ENCODE measurements around the gene CAMK1.
A peak's percentile ranks its signal among the peaks of the same experiment; 100 is the strongest.

CAMK1 gene

DNA sequence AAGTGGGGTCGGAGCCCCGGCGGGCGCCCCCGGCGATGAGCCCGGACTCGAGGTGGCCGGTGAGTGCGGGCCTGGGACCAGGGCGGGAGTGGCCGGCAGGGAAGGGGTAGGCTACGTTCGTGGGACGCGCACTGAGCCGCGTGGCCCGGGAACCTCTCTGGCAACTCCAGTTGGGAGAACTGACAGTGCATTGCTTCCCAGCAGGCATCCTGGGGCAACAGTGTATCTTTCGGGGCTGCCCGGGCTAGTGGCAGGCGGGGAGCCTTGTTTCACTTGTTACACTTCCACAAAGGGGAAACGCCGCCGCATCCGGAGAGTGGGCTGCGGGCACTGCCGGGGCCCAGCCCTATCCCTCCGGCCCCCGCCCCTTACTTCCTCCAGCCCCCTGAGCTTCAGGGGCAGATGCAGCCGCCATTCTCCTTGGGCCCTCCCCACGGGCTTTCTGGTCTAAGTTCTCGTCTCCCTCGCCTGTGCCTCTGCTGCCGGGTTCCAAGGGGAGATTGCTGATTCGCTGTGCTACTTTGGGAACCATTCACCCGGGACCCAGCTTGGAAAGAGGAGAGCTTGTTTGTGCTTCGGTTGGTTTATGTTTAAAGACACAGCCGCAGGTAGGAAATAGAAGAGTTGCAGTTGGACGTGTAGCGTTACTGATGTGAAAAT is 37.5 kb downstream of the CAMK1 start:
- no peak for DNase-seq

DNA sequence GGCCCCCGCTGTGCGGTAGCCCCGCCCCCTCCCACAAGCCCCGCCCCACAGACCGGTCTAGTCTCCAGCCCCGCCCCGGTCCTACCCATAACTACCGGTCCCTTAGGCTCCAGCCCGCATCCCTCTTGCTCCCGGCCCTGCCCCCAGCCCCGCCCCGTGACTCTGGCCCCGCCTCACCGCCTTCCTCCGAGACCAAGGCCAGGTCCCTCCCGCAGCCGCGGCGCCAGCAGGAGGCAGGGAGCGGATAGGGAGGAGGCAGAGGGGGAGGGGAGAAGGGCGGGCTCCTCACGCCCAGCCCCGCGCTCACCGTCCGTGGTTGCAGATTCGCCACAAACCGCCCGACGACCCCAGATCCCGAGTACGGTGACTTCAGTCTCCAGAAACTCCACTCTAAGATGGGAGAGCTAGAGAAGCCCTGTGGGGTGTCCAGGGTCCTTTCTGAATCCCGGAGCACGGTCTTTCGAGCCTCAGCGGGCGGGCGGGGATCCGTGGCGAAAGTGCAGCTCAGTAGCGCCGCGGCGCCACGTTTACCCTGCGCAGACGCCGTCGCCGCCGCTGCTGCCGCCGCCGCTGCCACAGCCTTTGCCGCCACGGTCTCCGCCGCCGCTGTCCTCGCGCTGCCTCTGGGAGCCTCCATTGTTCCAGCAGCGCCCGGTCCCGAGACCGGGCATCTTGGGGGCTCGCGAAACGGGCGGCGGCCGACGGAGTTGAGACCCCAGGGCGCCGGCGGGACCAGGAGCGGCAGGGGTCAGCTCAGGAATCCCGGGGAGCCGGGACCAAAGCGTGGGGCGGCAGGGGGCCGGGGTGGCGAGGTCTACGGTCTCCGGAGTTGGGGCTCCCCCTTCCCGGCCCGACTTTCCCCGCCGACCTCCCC is 38.3 kb downstream of the CAMK1 start, which contains the start of gene BRPF1:
Gene BRPF1 (plus strand): TSS at position 530 of the 874 bp plus-strand sequence. CDS start 2,406 bp downstream, outside the sequence.
- DNase-seq = peak; percentile 89

DNA sequence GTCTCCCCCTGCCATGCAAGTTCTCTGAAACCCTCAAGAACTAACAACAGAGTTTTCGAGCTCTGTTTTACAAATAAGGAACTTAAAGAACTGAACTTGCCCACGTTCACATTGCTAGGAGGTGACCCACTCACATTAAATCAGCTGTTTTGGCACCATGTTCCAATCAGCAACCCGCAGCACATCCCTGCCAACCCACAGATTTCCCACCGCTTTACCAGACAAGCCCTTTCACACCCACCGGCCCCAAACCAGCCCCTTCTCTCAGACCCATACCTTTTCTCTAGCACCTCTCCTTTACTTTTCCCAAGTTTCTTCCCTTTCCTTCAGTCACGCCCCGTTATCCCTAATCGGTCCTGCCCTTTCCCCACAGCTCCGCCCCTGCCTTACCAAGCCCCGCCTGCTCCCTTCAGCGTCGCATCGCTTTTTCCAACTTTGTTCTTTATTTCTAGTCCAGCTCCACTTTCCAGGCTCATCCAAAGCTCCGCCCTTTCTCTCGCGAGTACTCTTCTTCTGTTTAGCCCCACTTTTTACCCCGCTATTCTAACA is 39.0 kb downstream of the CAMK1 start:
- peak; percentile 84 for DNase-seq

DNA sequence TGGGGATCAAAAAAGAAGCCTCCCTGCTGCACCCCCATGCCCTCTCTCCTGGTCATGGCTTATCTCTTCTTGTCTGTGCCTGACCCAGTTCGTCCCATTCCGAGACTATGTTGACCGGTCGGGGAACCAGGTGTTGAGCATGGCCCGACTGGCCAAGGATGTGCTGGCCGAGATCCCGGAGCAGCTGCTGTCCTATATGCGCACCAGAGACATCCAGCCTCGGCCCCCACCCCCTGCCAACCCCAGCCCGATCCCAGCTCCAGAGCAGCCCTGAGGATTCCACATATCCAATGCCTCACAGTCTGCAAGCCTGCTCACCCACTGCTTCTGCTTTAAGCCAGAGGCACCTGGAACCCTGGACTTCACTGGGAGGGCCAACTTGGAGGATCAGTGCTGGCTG is 40.3 kb downstream of the CAMK1 start:
- no peak for DNase-seq

DNA sequence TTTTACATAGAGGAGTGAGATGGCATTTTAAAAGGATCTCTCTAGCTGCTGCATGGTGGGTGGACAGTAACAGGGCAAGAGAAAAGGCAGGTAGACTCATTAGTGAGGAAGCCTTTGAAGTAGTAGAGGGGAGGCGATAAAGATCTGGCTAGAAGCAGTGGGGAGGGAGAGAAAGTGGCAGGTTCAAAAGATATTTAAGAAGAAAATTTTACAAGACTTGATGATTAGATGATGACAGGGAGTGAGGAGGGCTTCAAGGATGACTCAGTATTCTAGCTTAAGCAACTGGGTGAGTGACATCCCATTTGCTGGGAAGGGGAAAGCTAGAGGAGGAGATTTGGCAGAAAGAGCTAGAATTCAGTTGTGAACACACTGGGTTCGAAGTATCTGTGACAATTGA is 42.0 kb downstream of the CAMK1 start:
- DNase-seq = no peak

DNA sequence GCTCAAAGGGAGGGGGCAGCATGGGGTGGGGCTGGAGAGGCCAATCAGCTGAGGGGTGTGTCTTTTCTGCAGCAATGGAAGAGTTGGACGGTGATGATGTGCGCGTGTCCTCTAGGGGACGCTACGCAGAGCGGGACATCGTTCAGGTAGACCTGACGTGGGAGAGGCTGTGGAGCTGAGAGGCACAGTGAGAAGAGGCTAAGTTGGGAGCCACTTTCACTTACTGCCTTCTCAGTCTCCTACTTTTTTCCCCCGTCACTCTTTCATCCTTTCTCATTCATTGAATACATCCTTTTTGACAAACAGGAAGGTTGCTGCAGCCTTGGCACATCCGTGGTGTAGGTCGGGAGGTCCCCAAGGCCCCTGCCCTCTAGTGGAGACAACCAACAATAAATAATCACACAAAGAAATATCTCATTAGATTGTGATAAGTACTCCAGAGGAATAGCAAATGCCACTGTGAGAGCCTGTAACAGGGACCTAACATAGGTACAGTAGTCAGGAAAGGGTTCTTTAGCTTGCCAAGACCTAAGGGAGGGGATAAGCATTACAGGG is 42.6 kb downstream of the CAMK1 start:
- peak; percentile 22 for DNase-seq

DNA sequence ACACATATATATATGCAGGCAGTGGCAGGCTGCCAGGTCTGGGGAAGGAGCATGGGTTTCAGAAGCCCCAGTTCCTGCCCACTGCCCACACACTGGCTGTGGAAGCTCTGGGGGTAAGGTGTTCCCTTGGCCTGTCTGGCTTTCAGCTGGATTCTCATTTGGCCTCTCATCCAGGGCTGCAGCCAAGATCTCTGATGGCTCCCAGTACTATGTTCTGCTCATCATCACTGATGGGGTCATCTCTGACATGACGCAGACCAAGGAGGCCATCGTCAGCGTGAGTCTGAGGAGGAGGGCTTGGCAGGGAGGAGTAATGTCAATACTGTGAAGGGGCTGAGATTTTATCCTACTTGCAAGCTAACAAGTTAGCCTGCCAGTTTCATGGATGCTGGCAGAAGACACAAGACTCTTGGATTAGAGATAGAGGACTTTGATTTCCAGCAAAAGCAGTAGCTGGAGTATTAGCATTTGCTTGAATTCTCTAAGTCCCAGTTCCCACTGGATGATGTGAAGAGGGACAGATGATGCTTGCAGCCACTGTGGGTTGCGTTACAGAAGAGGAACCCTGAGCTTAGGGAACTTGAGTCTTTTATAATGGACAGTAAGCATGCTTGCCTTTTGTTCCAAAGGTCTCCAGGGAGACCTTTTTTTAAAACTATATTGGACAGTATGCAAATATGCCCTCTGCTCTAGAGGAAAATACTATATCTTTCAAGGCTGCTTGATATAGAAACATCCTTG is 43.8 kb downstream of the CAMK1 start:
- DNase-seq = no peak

DNA sequence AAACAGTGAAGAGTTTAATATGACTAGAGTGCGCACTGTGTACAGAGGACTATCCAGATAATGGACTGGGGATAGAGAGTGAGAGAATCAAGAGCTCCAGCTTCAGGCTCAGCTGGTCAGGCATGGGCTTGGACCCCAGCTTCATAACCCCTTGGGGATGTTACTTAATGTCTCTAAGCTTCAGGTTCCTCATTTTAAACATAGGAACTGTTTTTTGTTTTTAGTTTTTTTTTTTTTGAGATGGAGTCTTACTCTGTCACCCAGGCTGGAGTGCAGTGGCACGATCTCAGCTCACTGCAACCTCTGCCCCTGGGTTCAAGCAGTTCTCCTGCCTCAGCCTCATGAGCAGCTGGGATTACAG is 48.1 kb downstream of the CAMK1 start:
- no peak for DNase-seq

DNA sequence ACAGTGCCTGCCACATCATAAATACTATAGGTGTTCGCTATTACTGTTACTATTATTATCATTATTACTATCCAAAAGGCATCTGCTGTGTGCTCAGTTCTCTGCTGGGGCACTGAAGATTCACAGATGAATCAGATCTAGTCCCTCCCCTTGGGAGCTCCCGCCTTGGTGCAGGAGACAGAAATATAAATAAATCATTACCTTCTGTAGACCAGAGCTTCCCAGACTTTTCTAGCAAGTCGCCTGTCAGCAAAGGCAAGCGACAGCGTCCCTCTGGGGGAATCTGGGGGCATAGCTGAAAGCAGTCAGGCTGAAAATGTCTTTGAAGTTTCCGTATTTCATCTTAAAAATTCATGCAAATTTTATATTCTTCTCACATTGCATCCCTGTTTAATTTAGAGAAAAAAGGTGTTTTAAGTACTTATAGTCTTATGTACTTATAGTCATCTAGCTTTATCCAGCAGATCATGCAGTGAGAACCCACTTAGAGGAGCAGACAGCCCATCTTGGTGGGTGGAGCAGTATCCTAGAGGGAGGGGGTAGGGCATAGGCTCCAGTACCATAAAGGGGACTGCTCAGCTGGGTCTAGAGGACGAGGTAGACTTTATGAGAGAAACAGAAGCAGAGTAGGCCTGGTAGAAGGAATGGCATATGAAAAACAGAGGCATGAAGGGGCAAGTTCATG is 48.6 kb downstream of the CAMK1 start:
- DNase-seq = no peak

DNA sequence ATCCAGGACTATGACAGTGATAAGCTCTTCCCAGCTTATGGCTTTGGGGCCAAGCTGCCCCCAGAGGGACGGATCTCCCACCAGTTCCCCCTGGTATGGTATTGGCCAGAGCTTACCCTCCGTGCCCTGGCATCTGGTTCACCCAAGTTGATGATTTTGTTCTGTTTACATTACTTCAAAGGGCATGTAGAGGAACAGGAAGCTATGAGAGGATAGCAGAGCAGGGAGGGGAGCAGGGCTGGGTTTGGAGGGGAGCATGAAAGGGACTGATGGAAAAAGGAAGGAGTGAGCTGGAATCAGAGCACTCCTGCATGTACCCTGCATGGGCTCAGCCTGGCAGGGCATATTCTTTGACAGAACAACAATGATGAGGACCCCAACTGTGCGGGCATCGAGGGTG is 51.6 kb downstream of the CAMK1 start:
- DNase-seq = no peak

DNA sequence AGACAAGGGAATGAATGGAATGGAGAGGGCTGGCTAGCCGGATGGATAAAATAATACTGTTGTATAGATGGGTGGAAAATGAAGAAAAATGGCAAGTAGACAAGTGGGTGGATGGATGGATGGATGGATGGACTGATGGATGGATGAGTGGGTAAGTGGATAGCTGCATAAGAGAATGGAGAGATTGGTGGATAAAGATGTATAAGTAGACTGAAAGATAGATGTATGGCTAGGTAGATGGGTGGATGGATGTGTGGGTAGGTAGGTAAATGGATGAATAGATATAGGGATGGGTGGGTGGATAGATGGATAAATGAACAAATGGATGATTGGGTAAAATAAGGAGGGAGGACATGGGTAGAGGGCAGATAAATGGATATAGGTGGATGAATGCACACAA is 52.2 kb downstream of the CAMK1 start:
- no peak for DNase-seq

DNA sequence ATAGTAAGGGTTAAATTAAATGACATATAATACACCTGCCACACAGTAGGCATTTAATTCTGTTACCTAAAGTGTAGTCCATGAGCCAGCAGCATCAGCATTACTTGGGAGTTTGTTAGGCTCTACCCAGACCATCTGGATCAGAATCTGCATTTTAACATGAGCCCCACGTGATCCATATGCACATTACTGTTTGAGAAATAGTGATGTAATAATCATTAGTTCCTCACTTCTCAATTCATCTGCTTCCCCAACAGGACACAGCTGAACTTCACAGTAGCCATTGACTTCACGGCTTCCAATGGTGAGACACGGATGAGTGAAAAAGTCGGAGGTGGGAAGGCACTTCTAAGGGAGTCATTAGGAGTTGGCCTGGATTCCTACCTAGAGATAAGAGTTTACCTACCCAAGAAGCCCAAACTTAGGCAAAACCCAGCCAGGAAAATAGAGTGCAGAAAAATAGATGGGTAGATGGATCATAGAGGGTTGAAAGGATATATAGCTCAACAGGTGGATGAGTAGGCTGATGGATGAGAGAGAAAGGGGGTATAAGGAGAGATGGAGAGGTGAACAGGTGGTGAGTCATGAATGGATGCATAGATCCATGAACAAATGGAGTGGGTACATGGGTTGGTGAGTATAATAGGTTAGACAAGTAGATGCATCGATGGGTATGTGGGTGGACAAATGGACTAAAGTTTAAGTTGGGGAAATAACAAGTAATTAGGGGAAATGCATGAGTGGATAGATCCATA is 52.8 kb downstream of the CAMK1 start:
- no peak for DNase-seq

DNA sequence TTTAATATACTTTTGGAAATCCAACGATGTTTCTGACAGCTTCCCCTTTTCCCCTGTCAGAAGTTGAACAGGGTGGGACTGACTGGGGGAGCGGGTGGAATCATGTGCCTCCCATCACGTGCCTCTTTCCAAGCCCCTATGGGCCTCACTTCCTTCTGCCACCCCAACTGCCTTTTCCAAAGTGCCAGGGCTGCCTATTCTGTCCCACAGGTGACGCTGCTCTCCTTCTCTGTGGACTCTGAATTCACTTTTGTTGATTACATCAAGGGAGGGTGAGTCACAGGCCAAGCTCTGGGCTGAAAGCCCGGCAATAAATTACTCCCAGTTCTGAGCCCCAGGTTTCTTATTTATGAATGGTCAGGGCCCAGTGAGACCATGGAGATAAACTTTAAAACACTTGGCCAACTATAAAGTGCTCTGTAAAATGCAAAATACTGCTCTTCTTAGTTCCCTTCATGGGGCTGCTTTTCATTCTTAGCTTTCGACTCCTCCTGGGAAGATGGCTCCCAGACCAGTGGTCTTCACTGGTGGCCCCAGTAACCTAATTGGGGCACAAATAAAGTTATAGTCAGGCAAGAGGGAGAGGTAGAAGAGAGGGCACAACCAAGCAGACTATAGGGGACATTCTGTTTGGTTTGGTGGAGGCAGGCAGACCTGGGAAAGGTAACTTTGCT is 53.8 kb downstream of the CAMK1 start:
- no peak for DNase-seq

DNA sequence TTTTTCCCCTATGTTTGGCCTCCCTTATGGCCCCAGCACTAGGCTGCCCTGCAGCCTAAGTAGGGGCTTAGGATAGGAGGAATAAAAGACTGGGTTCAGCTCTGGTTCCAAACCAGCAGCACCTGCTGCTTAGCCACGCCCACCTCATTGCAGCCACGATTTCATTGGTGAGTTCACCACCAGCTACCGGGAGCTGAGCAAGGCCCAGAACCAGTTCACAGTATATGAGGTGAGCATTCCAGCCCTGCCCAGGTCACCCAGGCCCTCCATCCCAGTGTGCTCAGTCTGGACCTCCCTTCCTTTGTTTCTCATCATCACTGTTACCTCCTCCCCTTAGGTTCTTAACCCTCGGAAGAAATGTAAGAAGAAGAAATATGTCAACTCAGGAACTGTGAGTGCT is 54.6 kb downstream of the CAMK1 start:
- peak; percentile 3 for DNase-seq

DNA sequence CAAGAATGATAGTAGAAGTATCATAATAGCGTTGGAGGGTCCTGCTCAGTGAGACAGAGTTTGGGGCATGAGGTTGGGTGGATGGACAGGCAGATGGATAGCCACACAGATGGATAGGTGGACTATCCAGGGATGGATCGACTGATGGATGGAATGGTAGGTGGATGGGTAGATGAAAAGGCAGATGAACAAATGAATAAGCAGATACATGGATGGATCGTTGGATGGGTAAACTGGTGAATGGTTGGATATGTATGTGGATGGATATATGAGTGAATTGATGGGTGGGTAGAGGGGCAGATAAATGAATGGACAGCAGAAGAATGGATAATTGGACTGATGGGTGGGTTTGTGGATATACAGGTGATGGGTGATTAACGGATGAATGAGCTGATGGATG is 56.6 kb downstream of the CAMK1 start:
- DNase-seq = no peak

DNA sequence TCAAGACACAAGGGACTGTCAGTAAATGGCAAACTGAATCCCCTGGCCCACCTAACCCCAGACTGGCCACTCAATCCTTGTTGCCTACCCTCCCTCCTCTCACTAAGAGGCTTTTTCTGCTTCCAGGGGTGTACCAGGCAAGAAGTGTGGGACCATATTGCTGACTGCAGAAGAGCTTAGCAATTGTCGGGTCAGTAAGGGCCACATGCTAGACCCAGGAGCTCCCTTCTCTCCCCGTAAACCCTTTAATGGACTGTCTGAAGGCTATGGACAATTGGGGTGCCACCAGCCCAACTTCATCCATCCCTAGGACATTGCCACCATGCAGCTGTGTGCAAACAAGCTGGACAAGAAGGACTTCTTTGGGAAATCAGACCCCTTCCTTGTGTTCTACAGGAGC is 57.3 kb downstream of the CAMK1 start:
- DNase-seq = no peak

DNA sequence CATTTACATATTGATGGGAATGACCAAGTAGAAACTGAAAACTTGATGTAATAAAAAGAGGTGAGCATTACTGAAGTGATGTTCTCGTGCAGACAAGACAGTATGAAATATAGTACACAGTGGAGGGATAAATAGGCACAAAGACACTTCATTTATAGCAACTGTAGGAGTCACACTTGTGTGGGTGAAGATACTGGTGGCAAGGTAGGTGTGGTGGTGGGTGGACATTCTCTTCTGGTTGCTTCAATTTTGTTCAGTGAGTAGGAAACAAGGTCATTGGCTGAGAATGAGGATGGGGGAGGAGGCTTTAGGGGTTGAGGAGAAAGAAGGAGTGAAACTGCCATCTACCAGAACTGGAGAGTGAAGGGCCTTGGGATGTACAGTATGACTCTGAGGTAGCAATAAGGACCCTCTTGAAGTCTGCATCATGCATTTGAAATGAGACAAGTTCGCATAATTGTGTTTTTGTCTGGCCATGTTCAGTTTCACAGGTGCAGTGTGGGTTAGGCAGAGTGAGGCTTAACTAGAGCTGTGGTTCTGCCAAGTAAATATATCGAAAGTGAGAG is 59.5 kb downstream of the CAMK1 start:
- no peak for DNase-seq
